ENCODE data around the gene CELA2B.

Gene CELA2B

DNA sequence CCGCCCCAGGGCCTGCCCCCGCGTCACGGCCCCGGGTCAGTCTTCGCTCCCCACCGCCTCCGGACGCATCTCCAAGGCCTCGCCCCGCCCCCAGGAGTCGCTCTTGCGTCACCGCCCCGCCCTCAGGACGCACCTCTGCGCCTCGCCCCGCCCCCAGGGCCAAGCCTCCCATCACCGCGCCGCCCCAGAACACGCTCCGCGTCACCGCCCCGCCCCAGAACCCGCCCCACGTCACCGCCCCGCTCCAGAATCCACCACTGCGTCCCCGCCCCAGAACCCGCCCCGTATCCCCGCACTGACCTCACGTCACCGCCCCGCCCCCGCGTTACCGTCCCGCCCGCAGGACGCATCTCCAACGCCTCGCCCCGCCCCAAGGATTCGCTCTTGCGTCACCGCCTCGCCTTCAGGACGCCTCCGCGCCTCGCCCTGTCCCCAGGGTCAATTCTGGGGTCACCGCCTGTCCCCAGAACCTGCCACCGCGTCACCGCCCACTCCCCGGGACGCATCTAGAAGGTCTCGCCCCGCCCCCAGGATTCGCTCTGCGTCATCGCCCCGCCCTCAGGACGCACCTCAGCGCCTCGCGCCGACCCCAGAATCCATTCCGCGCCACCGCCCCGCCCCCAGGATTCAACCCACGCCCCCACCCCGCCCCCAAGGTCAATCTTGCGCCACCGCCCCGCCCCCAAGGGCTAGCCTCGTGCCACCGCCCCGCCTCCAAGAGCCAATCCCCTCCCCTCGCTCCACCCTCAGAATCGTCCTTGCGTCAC, 48.6 kb downstream of the CELA2B start:
- peak; percentile 99 for DNase-seq (ENCODE audit: low read depth in 1 of 2, low spot score in 1 of 2)

DNA sequence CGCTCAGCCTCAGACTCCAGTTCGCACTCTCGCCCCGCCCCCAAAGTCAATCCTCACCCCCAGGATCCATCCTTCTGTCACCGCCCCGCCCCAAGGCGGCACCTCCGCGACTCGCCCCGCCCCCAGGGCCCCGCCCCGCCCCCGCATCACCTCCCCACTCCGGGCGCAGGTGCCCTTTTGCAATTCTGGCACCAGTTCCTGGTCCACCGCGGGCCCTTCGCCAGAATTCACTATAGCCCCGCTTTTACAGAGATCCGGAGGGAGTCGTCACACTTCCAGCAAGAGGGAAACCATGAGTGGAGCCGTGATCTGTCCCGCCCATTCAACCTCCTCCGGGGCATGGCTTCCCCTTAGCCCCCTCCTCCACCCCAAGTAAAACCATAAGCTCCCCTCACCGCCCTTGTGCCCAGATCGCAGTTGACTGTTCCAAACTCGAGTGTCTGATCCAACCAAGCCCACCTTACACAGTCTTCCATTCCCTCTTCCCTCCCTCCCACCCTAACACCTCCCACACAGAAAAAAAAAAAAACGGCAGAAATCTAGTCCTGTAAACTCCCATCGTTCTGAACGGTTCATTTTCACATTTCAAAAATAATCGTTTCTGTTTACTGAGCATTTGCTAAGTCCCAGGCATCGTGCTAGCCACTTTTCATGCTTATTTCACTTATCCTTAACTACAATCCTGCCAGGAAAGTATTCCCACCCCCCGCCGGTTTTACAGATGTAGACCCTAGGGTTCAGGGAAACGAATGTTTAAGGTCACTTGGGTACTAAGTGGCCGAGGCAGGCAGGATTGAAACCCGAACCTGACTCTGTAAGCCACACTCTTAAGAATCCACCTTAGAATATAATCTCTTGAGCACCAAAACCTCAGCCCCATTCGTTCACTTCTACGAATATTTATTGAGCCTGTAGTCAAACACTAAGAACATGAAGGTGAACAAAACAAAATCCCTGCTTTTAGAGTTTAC, 49.4 kb downstream of the CELA2B start:
- no peak for DNase-seq (ENCODE audit: low read depth in 1 of 2, low spot score in 1 of 2)

DNA sequence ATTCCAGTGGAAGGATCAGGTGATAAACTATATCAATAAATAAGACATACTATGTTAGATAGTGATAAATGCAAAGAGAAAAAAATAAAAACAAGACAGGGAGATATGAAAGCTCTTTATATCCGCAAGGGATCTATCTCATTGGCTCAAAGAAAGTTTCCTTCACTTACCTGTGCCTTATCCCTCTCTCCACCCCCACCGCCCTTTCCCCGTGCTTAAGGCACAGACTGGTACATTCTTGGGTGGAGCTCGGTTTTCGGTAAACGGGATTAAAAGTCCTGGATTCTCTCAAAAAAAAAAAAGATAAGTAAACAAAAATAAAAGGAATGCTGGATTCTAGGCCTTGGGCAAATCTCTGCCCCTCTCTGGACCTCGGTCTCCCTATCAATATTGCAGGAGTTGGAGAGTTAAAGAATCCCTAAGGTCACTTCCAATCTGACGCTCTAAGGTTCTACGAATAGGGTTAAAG, 50.2 kb downstream of the CELA2B start:
- DNase-seq (ENCODE audit: low read depth in 1 of 2, low spot score in 1 of 2) = no peak

DNA sequence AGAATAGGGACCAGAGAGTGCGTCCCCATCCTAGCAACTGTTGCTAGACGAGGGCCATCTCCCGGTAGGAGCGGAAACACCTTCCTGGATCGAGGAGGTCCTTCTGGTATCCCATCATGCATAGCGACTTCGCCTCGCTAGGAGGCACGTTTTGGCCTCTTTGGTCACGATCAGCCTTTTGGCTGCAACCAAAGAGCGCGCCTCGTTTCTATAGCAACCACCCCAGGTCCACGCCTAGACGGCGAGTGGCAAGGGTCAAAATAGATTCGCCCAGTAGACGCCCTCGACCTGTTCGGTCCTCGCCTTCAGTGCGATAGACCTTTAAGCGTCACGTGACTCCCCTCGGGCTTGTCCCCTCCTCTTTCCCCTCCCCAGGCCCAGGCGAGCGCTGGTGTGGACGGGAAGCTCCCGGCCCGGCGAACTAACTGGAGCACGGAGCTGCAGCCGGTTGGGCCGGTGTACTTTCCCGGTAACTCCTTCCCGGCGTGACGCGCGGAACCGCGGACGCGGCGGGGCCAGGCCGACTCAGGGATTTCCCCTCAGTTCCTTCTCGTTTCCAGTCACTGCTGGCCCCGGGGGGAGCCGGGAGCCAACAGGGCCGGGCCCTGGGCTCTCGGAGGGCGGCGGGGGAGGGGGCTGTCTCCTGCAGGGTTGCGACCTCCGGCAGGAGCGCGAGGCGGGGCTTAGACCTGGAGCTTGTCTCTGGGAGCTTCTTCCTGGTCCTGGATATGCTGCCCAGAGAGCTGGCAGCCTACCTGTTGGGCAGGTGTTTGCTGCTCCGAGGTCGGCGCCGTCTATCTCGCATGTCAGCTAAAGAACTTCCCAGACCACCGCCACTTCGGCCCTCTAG, 50.8 kb downstream of the CELA2B start, which contains the start of gene DNAJC16:
Gene DNAJC16 (plus strand): TSS at position 359 of the 850 bp plus-strand sequence. CDS start 2,258 bp downstream, outside the sequence.
- peak; percentile 84 to 92 for DNase-seq (ENCODE audit: low read depth in 1 of 2, low spot score in 1 of 2)

DNA sequence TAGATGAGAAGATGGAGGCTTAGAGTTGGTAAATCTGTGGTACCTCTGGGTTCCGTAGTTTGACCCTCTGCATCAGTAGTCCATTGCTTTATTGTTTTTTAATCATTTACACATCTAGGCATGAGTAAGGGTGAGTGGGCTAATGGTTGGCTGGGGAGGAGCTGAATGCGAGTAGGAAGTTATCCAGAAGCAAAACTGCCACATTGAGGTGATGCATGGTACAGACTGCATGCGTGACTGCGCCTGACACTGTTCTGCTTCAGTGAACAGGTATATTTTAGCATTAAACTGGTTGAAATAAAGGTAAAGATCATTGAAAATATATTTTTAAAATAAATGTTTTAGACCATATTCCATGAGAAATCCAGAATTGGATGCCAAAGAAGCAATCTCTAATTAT, 55.1 kb downstream of the CELA2B start:
- no peak for DNase-seq (ENCODE audit: low read depth in 1 of 2, low spot score in 1 of 2)

DNA sequence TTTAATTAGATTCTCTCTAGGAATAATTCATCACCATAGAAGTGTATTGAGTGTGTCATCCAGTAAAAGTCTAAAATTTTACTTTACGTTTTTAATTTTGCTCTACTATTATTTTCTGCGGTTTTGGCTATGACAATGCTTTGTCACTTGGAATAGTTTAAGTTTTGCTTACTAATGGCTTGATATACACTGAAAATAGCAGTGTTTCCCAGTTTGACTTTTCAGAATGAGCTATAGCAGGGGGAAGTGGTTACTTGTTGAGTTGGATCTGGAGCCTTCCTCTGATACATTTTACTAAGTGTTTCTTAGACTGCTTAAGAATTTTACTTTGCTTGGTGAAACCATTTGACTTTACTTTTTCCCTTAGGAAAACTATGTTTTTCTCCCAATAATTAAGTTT, 55.8 kb downstream of the CELA2B start:
- DNase-seq (ENCODE audit: low read depth in 1 of 2, low spot score in 1 of 2) = no peak

DNA sequence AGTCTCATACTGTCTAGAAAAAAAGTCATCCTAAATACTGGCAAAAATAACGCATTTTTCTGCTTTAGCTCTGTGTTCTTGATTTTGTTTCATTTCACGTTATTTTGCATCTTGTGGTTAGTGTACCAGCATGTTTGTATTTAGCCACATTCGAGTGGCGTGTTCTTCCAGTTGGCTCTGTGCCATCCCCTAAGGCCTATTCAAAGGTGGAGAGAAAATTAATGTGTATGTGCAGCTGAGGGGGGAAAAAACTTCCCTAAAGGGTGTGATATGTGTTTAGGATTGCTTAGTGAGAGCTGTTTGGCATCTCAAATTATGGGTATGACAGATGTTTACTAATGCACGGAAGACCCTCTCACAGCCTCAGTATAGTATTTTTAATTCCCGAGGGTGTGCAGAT, 62.9 kb downstream of the CELA2B start:
- DNase-seq (ENCODE audit: low read depth in 1 of 2, low spot score in 1 of 2) = no peak

DNA sequence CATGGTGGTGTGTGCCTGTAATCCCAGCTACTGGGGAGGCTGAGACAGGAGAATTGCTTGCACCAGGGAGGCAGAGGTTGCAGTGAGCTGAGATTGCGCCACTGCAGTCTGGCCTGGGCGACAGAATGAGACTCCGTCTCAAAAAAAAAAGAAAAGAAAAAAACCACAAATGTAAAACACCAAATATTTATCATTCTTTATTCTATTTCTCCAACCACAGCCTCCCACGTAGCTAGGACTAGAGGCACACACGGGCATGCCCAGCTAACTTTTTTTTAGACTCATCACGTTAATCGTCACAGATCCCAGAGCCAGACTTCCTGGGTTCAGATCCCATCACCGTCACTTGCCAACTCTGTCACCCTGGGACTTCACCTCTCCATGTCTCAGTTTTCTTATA, 64.3 kb downstream of the CELA2B start:
- no peak for DNase-seq (ENCODE audit: low read depth in 1 of 2, low spot score in 1 of 2)

All from stimulated activated CD4-positive, alpha-beta T cell treated with anti-CD3 and anti-CD28 coated beads, Interleukin-15, amount 100 ng/mL, for 1 hour (primary cell).